SK-N-SH treated with all-trans-retinoic acid at 6 μM for 48 hours (cell line): Measurements from ENCODE around the gene C9orf78.
"Not testable (repeated sequence)": the region's sequence is repeated elsewhere in the genome, so short reads cannot be mapped to it uniquely, and the experiment has no call there.

ENCODE experiments used
- ATAC-seq: fragments of 200-7000 bp; cut with Tn5 transposase; 3 replicates; pipeline ENCODE4 v1.9.1; 2020; ENCODE audit warnings: mild to moderate bottlenecking, moderate library complexity
- ARNTL ChIP-seq: fragments of 450-650 bp; formaldehyde crosslinking; IDR thresholded peaks from 2 replicates; pipeline ENCODE4 v1.5.0; 2020; ENCODE audit warnings: low read depth, mild to moderate bottlenecking, moderate library complexity, borderline replicate concordance
- BACH2 ChIP-seq: fragments of 250-450 bp; sonication (Bioruptor Pico); IDR thresholded peaks from 2 replicates; pipeline ENCODE4 v1.9.0; 2021; ENCODE audit warnings: mild to moderate bottlenecking, borderline replicate concordance
- CSDC2 ChIP-seq: fragments of 250-450 bp; sonication (Bioruptor Pico); IDR thresholded peaks from 2 replicates; pipeline ENCODE4 v1.5.0; 2020; ENCODE audit warnings: mild to moderate bottlenecking, moderate library complexity
- ESRRG ChIP-seq: fragments of 250-450 bp; sonication (Bioruptor Pico); IDR thresholded peaks from 2 replicates; pipeline ENCODE4 v1.6.1; 2021; ENCODE audit warnings: mild to moderate bottlenecking
- GLIS3 ChIP-seq: fragments of 250-450 bp; sonication (Bioruptor Pico); IDR thresholded peaks from 2 replicates; pipeline ENCODE4 v1.5.0; 2020; ENCODE audit warnings: mild to moderate bottlenecking, moderate library complexity
- ISL1 ChIP-seq: fragments of 250-450 bp; sonication (Bioruptor Pico); IDR thresholded peaks from 2 replicates; pipeline ENCODE4 v2.1.2; 2022; ENCODE audit warnings: mild to moderate bottlenecking, moderate library complexity
- OSR1 ChIP-seq: fragments of 250-450 bp; sonication (Bioruptor Pico); IDR thresholded peaks from 2 replicates; pipeline ENCODE4 v1.8.0; 2022; ENCODE audit warnings: moderate library complexity, mild to moderate bottlenecking, inconsistent platforms
- PPARA ChIP-seq: fragments of 250-450 bp; sonication (Bioruptor Pico); IDR thresholded peaks from 2 replicates; pipeline ENCODE4 v1.5.0; 2020; ENCODE audit warnings: mild to moderate bottlenecking, borderline replicate concordance
- RARB ChIP-seq: fragments of 250-450 bp; sonication (Bioruptor Pico); IDR thresholded peaks from 2 replicates; pipeline ENCODE4 v1.8.0; 2021; ENCODE audit warnings: mild to moderate bottlenecking, moderate library complexity
- SNAI2 ChIP-seq: fragments of 250-450 bp; sonication (Bioruptor Pico); IDR thresholded peaks from 2 replicates; pipeline ENCODE4 v1.5.0; 2020; ENCODE audit warnings: mild to moderate bottlenecking, moderate library complexity
- TCF4 ChIP-seq: fragments of 250-450 bp; sonication (Bioruptor Pico); IDR thresholded peaks from 2 replicates; pipeline ENCODE4 v1.8.0; 2021; ENCODE audit warnings: mild to moderate bottlenecking, moderate library complexity, borderline replicate concordance
- TOX ChIP-seq: fragments of 250-450 bp; sonication (Bioruptor Pico); IDR thresholded peaks from 2 replicates; pipeline ENCODE4 v1.8.0; 2021; ENCODE audit warnings: mild to moderate bottlenecking, moderate library complexity, borderline replicate concordance
- ZC3H10 ChIP-seq: fragments of 250-450 bp; sonication (Bioruptor Pico); IDR thresholded peaks from 2 replicates; pipeline ENCODE4 v1.5.1; 2021; ENCODE audit warnings: mild to moderate bottlenecking, moderate library complexity
- ZFP3 ChIP-seq: fragments of 250-450 bp; sonication (Bioruptor Pico); IDR thresholded peaks from 2 replicates; pipeline ENCODE4 v1.5.0; 2020; ENCODE audit warnings: mild to moderate bottlenecking, moderate library complexity
- ZFP30 ChIP-seq: fragments of 450-650 bp; formaldehyde crosslinking; IDR thresholded peaks from 2 replicates; pipeline ENCODE4 v1.5.0; 2022; ENCODE audit warnings: mild to moderate bottlenecking, moderate library complexity
- ZNF565 ChIP-seq: fragments of 450-650 bp; formaldehyde crosslinking; conservative IDR thresholded peaks from 2 replicates; pipeline ENCODE4 v1.5.0; 2020; ENCODE audit warnings: low read depth, mild to moderate bottlenecking, moderate library complexity
- ZNF70 ChIP-seq: fragments of 450-650 bp; formaldehyde crosslinking; IDR thresholded peaks from 2 replicates; pipeline ENCODE4 v1.5.0; 2020; ENCODE audit warnings: mild to moderate bottlenecking, moderate library complexity
- ZNF8 ChIP-seq: fragments of 450-650 bp; formaldehyde crosslinking; IDR thresholded peaks from 2 replicates; pipeline ENCODE4 v1.5.0; 2020; ENCODE audit warnings: mild to moderate bottlenecking, moderate library complexity
- TF ChIP-seq, protein P1 (sequence below): fragments of 250-450 bp; sonication (Bioruptor Pico); IDR thresholded peaks from 2 replicates; pipeline ENCODE4 v1.5.0; 2020; ENCODE audit warnings: mild to moderate bottlenecking, moderate library complexity
- TF ChIP-seq, protein P2 (sequence below): fragments of 250-450 bp; sonication (Bioruptor Pico); IDR thresholded peaks from 2 replicates; pipeline ENCODE4 v1.8.0; 2020; ENCODE audit warnings: mild to moderate bottlenecking, moderate library complexity, borderline replicate concordance
- TF ChIP-seq, protein P3 (sequence below): fragments of 250-450 bp; sonication (Bioruptor Pico); IDR thresholded peaks from 2 replicates; pipeline ENCODE4 v1.5.1; 2020; ENCODE audit warnings: low read depth, mild to moderate bottlenecking, moderate library complexity
- TF ChIP-seq, protein P4 (sequence below): fragments of 250-450 bp; sonication (Bioruptor Pico); IDR thresholded peaks from 2 replicates; pipeline ENCODE4 v1.8.0; 2021; ENCODE audit warnings: low read depth, mild to moderate bottlenecking, moderate library complexity, borderline replicate concordance
- TF ChIP-seq, protein P5 (sequence below): fragments of 250-450 bp; sonication (Bioruptor Pico); IDR thresholded peaks from 2 replicates; pipeline ENCODE4 v1.5.1; 2021; ENCODE audit warnings: mild to moderate bottlenecking, moderate library complexity

The C9orf78 gene

DNA sequence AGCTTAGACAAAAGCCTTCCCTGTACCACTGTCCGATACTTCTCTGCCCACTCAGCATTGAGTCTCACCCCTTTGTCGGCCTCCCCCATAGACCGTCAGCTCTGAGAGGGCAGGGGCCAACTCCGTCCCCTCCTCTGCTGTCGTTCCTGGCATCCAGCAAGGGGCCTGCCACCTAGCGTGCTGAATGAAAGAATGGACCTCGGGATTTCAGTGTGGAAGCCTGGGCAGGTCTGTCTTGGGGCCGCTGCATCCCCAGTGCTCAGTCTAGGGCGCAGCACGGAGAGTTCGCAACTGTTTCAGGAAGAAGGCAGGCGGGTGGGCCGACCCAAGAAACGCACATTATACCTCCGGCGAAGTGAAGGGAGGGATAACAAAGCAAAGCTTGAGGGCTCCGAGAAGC, 33.6 kb downstream of the C9orf78 start:
- no peak for ATAC-seq
- no peak for TF ChIP-seq ESRRG (CRISPR knock-in tag)
- TF ChIP-seq OSR1 (CRISPR knock-in tag) = no peak
- no peak for TF ChIP-seq ZFP3 (CRISPR knock-in tag)
- TF ChIP-seq CSDC2 (CRISPR knock-in tag) = no peak

DNA sequence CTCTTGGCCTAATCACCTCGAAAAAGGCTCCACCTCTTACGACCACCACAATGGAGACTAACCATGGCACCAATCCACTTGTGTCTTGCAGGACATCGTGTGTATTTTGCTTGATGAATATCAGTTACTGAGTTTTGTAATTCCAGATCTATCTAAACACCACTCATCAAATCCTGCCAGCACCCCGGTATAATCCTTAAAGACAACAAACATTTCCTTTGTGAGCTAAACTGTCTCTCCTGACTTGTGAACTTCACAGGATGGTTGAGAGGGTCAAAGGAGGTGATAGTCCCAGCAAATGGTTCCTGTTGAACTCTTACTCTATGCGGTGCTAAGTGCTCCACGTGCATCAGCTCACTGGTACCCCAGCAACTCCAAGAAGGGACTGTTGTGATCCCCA, 36.1 kb downstream of the C9orf78 start:
- TF ChIP-seq CSDC2 (CRISPR knock-in tag) (no peak), ESRRG (CRISPR knock-in tag) (no peak), TOX (CRISPR knock-in tag) (no peak), BACH2 (no peak), ISL1 (CRISPR knock-in tag) (no peak), ZNF8 (CRISPR knock-in tag) (no peak), ZFP30 (no peak), PPARA (CRISPR knock-in tag) (no peak), GLIS3 (CRISPR knock-in tag) (no peak), ARNTL (CRISPR knock-in tag) (no peak), TCF4 (CRISPR knock-in tag) (no peak), ZNF70 (no peak), SNAI2 (CRISPR knock-in tag) (no peak), ZNF565 (CRISPR knock-in tag) (no peak)
- TF ChIP-seq, protein P1, sequence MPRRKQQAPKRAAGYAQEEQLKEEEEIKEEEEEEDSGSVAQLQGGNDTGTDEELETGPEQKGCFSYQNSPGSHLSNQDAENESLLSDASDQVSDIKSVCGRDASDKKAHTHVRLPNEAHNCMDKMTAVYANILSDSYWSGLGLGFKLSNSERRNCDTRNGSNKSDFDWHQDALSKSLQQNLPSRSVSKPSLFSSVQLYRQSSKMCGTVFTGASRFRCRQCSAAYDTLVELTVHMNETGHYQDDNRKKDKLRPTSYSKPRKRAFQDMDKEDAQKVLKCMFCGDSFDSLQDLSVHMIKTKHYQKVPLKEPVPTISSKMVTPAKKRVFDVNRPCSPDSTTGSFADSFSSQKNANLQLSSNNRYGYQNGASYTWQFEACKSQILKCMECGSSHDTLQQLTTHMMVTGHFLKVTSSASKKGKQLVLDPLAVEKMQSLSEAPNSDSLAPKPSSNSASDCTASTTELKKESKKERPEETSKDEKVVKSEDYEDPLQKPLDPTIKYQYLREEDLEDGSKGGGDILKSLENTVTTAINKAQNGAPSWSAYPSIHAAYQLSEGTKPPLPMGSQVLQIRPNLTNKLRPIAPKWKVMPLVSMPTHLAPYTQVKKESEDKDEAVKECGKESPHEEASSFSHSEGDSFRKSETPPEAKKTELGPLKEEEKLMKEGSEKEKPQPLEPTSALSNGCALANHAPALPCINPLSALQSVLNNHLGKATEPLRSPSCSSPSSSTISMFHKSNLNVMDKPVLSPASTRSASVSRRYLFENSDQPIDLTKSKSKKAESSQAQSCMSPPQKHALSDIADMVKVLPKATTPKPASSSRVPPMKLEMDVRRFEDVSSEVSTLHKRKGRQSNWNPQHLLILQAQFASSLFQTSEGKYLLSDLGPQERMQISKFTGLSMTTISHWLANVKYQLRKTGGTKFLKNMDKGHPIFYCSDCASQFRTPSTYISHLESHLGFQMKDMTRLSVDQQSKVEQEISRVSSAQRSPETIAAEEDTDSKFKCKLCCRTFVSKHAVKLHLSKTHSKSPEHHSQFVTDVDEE (CRISPR knock-in tag) = no peak
- TF ChIP-seq, protein P2, sequence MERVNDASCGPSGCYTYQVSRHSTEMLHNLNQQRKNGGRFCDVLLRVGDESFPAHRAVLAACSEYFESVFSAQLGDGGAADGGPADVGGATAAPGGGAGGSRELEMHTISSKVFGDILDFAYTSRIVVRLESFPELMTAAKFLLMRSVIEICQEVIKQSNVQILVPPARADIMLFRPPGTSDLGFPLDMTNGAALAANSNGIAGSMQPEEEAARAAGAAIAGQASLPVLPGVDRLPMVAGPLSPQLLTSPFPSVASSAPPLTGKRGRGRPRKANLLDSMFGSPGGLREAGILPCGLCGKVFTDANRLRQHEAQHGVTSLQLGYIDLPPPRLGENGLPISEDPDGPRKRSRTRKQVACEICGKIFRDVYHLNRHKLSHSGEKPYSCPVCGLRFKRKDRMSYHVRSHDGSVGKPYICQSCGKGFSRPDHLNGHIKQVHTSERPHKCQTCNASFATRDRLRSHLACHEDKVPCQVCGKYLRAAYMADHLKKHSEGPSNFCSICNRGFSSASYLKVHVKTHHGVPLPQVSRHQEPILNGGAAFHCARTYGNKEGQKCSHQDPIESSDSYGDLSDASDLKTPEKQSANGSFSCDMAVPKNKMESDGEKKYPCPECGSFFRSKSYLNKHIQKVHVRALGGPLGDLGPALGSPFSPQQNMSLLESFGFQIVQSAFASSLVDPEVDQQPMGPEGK (CRISPR knock-in tag) = no peak
- TF ChIP-seq, protein P3, sequence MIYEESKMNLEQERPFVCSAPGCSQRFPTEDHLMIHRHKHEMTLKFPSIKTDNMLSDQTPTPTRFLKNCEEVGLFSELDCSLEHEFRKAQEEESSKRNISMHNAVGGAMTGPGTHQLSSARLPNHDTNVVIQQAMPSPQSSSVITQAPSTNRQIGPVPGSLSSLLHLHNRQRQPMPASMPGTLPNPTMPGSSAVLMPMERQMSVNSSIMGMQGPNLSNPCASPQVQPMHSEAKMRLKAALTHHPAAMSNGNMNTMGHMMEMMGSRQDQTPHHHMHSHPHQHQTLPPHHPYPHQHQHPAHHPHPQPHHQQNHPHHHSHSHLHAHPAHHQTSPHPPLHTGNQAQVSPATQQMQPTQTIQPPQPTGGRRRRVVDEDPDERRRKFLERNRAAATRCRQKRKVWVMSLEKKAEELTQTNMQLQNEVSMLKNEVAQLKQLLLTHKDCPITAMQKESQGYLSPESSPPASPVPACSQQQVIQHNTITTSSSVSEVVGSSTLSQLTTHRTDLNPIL (CRISPR knock-in tag) = no peak
- TF ChIP-seq, protein P4, sequence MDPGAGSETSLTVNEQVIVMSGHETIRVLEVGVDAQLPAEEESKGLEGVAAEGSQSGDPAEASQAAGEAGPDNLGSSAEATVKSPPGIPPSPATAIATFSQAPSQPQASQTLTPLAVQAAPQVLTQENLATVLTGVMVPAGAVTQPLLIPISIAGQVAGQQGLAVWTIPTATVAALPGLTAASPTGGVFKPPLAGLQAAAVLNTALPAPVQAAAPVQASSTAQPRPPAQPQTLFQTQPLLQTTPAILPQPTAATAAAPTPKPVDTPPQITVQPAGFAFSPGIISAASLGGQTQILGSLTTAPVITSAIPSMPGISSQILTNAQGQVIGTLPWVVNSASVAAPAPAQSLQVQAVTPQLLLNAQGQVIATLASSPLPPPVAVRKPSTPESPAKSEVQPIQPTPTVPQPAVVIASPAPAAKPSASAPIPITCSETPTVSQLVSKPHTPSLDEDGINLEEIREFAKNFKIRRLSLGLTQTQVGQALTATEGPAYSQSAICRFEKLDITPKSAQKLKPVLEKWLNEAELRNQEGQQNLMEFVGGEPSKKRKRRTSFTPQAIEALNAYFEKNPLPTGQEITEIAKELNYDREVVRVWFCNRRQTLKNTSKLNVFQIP = no peak
- TF ChIP-seq, all 23 proteins: peak for 0
- no peak for ATAC-seq

DNA sequence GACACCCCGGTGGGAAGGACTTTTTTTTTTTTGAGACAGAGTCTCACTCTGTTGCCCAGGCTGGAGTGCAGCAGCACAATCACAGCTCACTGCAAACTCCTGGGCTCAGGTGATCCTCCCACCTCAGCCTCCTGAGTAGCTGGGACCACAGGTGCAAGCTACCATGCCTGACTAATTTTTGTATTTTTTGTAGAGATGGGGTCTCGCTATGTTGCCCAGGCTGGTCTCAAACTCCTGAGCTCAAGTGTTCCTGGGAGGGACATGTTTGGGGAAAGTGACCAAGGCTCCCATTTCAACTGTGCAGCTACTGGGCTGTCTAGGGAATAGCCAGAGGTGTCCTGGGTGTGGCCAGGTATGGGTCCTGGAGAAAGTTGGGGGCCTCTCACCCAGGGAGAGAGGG, 39.0 kb downstream of the C9orf78 start:
- not testable (repeated sequence) for ATAC-seq

DNA sequence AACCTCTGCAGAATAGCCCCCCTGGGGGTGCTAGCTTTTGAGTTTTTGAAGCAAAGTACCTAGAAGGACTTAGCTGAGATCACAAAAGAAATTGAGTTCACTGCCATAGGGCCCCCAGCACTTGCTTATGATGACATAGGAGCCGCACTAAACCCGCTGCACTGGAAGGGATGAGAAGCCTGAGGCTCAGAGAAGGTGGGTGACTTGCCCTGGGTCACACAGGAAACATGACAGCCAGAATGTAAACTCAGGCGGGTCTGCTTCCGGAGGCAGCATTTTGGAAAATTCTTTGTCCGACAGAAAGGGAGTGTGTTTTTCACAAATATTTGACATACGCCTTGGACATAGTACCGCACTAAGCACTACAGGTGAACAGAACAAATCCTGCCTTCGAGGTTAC, 40.5 kb downstream of the C9orf78 start:
- TF ChIP-seq ZFP3 (CRISPR knock-in tag) = no peak
- TF ChIP-seq BACH2 = no peak
- no peak for TF ChIP-seq GLIS3 (CRISPR knock-in tag)
- TF ChIP-seq ZNF8 (CRISPR knock-in tag) = no peak
- TF ChIP-seq PPARA (CRISPR knock-in tag) = no peak
- TF ChIP-seq ZC3H10 (CRISPR knock-in tag) = no peak
- no peak for ATAC-seq

DNA sequence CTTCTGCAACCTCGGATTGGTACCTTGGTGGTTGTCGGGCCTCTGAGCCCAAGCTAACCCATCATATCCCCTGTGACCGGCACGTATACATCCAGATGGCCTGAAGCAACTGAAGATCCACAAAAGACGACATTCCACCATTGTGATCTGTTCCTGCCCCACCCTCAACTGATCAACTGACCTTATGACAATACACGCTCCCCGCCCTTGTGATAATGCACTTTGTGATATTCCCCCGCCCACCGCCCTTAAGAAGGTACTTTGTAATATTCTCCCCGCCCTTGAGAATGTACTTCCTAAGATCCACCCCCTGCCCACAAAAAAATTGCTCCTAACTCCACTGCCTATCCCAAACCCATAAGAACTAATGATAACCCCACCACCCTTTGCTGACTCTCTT, 48.6 kb downstream of the C9orf78 start:
- no peak for ATAC-seq
- TF ChIP-seq RARB (CRISPR knock-in tag) (no peak), CSDC2 (CRISPR knock-in tag) (no peak), ZNF565 (CRISPR knock-in tag) (no peak), SNAI2 (CRISPR knock-in tag) (no peak), ARNTL (CRISPR knock-in tag) (no peak), ZFP3 (CRISPR knock-in tag) (no peak), PPARA (CRISPR knock-in tag) (no peak), TOX (CRISPR knock-in tag) (no peak), ZNF70 (no peak)
- TF ChIP-seq, protein P5, sequence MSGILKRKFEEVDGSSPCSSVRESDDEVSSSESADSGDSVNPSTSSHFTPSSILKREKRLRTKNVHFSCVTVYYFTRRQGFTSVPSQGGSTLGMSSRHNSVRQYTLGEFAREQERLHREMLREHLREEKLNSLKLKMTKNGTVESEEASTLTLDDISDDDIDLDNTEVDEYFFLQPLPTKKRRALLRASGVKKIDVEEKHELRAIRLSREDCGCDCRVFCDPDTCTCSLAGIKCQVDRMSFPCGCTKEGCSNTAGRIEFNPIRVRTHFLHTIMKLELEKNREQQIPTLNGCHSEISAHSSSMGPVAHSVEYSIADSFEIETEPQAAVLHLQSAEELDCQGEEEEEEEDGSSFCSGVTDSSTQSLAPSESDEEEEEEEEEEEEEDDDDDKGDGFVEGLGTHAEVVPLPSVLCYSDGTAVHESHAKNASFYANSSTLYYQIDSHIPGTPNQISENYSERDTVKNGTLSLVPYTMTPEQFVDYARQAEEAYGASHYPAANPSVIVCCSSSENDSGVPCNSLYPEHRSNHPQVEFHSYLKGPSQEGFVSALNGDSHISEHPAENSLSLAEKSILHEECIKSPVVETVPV (CRISPR knock-in tag) = no peak
- TF ChIP-seq, protein P3 (CRISPR knock-in tag) = no peak
- TF ChIP-seq, protein P2 (CRISPR knock-in tag) = no peak
